Upper lobe of left lung (tissue), 4 donors: ENCODE measurements around the gene SCAMP1.

ENCODE experiments used
- CTCF ChIP-seq, 6 experiments: fragments of 450-650 bp in 4 of 6; fragments of 200-600 bp in 2 of 6; sonication (generic) in 2 of 6; IDR thresholded peaks; one replicate each; pipeline ENCODE4 v1.5.1; 2016 to 2019; ENCODE audit warnings: antibody characterized with exemption in 6 of 6
- EP300 ChIP-seq, 4 donors: sonication (generic); formaldehyde crosslinking; IDR thresholded peaks; one replicate each; pipeline ENCODE4 v1.5.1; 2017; ENCODE audit warnings: antibody characterized with exemption in 4 of 4, control low read depth in 2 of 4
- POLR2AphosphoS5 ChIP-seq, 2 donors: sonication (generic); formaldehyde crosslinking; IDR thresholded peaks; one replicate each; pipeline ENCODE4 v1.5.1; 2017; ENCODE audit warnings: antibody characterized with exemption in 2 of 2

- TF ChIP-seq CTCF (IDR thresholded peaks at IDR 0.05) (no peak), EP300 (IDR thresholded peaks at IDR 0.05) (no peak), POLR2AphosphoS5 (IDR thresholded peaks at IDR 0.05) (no peak)
These were observed 47.0 kb downstream of the SCAMP1 start for GRCh38 chr5:78407458-78407857.
